ENCODE data around the gene BBX. TPM values are rescaled to one million over a fixed set of nuclear protein-coding genes. Genes with fewer than 3 reads are reported as not detected.

Gene BBX
- total RNA-seq, 1 donor from 2014 or later: 54.1 TPM

DNA sequence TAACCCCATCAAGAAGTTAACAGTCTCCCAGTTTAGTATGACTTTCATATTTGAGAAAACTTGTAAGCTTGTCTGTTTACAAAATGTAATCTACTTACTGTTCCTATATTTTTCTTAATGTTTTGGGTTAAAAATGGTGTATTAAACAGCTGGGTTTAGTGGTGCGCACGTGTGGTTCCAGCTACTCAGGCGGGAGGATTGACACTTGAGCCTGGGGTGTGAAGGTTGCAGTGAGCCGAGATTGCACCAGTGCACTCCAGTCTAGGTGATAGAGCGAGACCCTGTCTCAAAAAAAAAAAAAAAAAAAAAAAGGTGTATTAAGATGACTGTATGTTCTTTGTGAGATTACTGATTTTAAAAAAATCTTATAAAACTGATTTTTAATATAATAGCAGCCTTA lies 69.3 kb downstream of the BBX start:
- Mint-ChIP-seq H3K27ac (no peak overlapping the region), H3K4me1 (ENCODE audit: low read depth) (peaks cover 4% of the 10 kb centered on the region), H3K9me3 (ENCODE audit: low read depth) (no peaks in the 10 kb centered on the region), H3K27me3 (no peaks in the 10 kb centered on the region), H3K36me3 (ENCODE audit: insufficient read depth) (peaks cover 5% of the 10 kb centered on the region), H3K4me3 (ENCODE audit: low read depth) (no peak overlapping the region)
- TF ChIP-seq, protein P1, sequence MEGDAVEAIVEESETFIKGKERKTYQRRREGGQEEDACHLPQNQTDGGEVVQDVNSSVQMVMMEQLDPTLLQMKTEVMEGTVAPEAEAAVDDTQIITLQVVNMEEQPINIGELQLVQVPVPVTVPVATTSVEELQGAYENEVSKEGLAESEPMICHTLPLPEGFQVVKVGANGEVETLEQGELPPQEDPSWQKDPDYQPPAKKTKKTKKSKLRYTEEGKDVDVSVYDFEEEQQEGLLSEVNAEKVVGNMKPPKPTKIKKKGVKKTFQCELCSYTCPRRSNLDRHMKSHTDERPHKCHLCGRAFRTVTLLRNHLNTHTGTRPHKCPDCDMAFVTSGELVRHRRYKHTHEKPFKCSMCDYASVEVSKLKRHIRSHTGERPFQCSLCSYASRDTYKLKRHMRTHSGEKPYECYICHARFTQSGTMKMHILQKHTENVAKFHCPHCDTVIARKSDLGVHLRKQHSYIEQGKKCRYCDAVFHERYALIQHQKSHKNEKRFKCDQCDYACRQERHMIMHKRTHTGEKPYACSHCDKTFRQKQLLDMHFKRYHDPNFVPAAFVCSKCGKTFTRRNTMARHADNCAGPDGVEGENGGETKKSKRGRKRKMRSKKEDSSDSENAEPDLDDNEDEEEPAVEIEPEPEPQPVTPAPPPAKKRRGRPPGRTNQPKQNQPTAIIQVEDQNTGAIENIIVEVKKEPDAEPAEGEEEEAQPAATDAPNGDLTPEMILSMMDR (IDR thresholded peaks at IDR 0.05; ENCODE audit: unreplicated experiment): no peak
- no peak for DNase-seq (ENCODE audit: low spot score, unreplicated experiment)

DNA sequence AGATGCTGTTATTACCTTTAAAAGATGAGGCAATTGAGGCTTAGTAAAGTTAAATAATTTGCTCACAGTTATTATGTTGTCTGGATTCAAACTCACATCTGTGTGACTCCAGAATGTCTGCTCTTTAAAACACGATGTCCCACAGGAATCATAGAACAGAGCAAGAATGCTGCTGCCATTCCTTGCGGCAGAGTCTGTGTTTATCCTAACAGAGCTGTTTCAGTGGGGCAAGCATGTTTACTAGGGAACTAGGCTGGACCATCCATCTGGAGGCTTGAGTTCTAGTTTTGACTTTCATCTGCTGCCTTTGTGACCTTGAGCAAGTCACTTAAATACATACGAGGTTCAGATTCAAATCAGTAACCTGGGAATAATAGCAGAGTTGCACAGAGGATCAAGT lies 72.1 kb downstream of the BBX start:
- TF ChIP-seq, protein P1 (IDR thresholded peaks at IDR 0.05; ENCODE audit: unreplicated experiment): no peak
- Mint-ChIP-seq H3K27ac (no peak overlapping the region), H3K36me3 (ENCODE audit: insufficient read depth) (no peaks in the 10 kb centered on the region), H3K9me3 (ENCODE audit: low read depth) (no peaks in the 10 kb centered on the region), H3K4me1 (ENCODE audit: low read depth) (peaks cover 24% of the 10 kb centered on the region), H3K27me3 (no peaks in the 10 kb centered on the region), H3K4me3 (ENCODE audit: low read depth) (no peak overlapping the region)
- DNase-seq (ENCODE audit: low spot score, unreplicated experiment): no peak

DNA sequence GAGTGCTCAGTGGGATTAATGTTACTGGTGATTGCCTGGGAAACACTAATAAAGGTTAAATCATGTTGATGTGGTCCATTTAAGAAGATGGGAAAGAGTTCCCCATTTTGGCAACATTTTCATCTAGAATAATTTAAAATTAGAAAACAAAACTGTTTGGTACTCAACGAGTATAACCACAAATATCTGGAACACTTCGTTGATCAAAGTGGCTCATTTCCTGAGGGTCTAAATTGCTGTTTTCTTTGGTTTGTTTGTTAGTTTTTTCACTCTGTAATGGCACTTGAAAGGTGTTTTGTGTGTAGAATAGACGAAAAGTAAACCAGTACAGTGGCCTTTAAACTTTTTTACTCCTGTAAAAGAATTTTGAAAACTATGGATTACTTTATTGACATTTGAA lies 73.9 kb downstream of the BBX start:
- H3K27ac Mint-ChIP-seq: no peak overlapping the region
- peaks cover 30% of the 10 kb centered on the region for H3K4me1 Mint-ChIP-seq (ENCODE audit: low read depth)
- TF ChIP-seq, protein P1 (IDR thresholded peaks at IDR 0.05; ENCODE audit: unreplicated experiment): no peak
- H3K4me3 Mint-ChIP-seq (ENCODE audit: low read depth): no peak overlapping the region
- peaks cover 4% of the 10 kb centered on the region for H3K36me3 Mint-ChIP-seq (ENCODE audit: insufficient read depth)
- no peaks in the 10 kb centered on the region for H3K9me3 Mint-ChIP-seq (ENCODE audit: low read depth)
- no peaks in the 10 kb centered on the region for H3K27me3 Mint-ChIP-seq
- no peak for DNase-seq (ENCODE audit: low spot score, unreplicated experiment)

DNA sequence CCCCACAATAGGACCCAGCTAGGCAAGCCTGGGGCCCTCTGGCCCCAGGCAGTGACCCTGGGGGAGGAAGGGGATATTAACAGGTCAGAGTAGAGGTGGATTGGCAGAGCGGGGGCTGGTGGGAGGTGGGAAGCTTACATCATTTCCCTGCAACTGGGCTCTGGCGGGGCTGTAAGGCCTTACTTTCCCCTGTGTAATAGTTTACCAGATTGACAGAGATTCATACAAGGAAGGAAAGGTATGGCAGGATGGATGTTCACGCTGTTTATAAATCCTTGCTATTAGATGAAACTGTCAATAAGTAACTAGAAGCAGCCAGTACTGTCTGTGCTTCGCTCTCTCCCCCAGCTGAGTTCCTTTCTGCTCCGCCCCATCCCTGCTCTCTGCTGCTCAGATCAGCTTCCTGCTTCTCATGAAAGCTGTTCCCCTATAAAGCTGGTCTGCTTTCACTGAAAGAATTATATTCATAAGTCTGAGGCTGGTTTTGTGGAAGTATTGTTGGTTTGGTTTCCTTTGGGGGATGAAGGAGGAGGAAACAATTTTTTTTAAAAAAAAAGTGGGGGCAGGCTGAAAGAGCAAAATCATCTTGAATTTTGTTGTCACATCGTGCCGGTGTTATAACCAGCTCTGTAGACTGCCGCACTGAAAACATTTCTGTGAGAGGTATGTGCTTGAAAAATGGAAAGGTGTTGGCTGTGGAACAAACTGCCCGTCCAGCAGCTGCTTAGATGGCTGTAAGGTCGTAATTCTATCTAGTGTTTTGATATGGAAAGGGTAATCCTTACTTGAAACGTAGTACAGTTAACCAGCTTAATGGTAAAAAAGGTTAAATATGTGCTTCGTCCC lies 76.4 kb downstream of the BBX start:
- DNase-seq (ENCODE audit: low spot score, unreplicated experiment): no peak
- Mint-ChIP-seq H3K9me3 (ENCODE audit: low read depth) (no peaks in the 10 kb centered on the region), H3K36me3 (ENCODE audit: insufficient read depth) (peaks cover 7% of the 10 kb centered on the region), H3K27ac (peak overlapping the region; percentile 94), H3K4me1 (ENCODE audit: low read depth) (peaks cover 26% of the 10 kb centered on the region), H3K27me3 (no peaks in the 10 kb centered on the region), H3K4me3 (ENCODE audit: low read depth) (peak overlapping the region; percentile 45)
- TF ChIP-seq, protein P1 (IDR thresholded peaks at IDR 0.05; ENCODE audit: unreplicated experiment): no peak

DNA sequence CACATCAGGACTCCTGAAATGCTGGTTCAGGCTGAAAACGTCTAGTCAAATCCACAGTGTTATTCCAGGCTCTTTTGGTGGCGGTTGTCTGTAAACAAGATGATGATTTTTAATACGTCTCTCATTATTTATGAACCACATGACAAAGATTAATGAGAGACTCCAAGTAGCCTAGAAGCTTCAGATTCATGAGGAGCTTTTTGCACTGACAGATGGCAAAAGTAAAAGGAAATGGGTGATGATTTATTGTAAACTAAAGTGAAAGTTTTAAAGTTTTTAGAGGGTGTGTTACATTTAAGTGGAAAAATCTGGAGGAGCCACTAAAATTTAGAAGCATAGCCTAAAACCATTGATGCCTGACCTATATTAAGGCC lies 77.0 kb downstream of the BBX start:
- no peak for DNase-seq (ENCODE audit: low spot score, unreplicated experiment)
- Mint-ChIP-seq H3K9me3 (ENCODE audit: low read depth) (no peaks in the 10 kb centered on the region), H3K36me3 (ENCODE audit: insufficient read depth) (peaks cover 7% of the 10 kb centered on the region), H3K27ac (peak overlapping the region; percentile 94), H3K4me3 (ENCODE audit: low read depth) (no peak overlapping the region), H3K4me1 (ENCODE audit: low read depth) (peaks cover 26% of the 10 kb centered on the region), H3K27me3 (no peaks in the 10 kb centered on the region)
- TF ChIP-seq, protein P1 (IDR thresholded peaks at IDR 0.05; ENCODE audit: unreplicated experiment): no peak
